ENCODE data around the gene FHIT. TPM values are rescaled to one million over a fixed set of nuclear protein-coding genes. Genes with fewer than 3 reads are reported as not detected.
A peak's percentile ranks its signal among the peaks of the same experiment; 100 is the strongest.

Gene FHIT
- total RNA-seq, 1 experiment from 2014 or later = 0.87 TPM

DNA sequence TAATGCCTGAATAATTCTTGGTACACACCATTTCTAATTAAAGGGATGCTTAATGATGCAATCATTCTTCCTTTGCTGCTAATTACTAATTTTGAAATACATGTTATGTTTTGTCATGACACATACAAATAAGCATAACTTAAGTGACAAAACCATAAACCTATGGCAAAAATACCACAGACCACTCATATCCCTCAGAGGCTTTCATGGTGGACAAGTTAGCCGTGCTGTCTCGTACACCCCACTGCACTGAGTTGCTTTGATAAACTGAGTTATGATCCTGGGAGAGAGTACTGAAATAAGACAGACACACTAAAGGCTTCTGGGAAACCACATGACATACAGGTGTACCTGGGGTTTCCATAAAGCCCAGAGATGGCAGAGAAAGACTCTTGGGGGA, 913.8 kb downstream of the FHIT start:
- DNase-seq (ENCODE audit: low spot score) = no peak

- no peak for DNase-seq (ENCODE audit: low spot score)
Observed at GRCh38 chr3:60336061-60336460, 915.2 kb downstream of the FHIT start.

- no peak for DNase-seq (ENCODE audit: low spot score)
Observed at GRCh38 chr3:60333710-60334109, 917.5 kb downstream of the FHIT start.

- DNase-seq (ENCODE audit: low spot score) = no peak
Observed at GRCh38 chr3:60330107-60330506, 921.1 kb downstream of the FHIT start.

- no peak for DNase-seq (ENCODE audit: low spot score)
Observed at GRCh38 chr3:60325610-60326170, 925.6 kb downstream of the FHIT start.

DNA sequence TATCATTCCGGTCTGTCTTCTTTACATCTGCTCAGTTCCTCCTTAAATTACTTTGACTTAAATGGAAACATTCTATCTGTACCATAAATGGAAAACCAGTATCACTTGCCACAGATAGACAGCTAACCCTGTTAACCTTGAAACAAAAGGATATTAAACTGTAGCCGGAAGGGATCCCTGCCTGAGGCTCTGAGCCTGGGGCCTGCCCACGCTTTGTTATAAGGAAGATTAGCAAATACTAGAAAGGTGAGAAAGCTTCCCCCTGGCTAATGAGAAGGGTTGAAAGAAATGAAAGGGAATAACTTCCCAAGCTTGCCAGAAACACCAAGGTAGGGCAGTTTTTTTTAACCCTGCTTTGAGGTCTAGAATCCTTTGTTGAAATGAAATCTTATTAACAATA, 927.6 kb downstream of the FHIT start:
- no peak for DNase-seq (ENCODE audit: low spot score)

DNA sequence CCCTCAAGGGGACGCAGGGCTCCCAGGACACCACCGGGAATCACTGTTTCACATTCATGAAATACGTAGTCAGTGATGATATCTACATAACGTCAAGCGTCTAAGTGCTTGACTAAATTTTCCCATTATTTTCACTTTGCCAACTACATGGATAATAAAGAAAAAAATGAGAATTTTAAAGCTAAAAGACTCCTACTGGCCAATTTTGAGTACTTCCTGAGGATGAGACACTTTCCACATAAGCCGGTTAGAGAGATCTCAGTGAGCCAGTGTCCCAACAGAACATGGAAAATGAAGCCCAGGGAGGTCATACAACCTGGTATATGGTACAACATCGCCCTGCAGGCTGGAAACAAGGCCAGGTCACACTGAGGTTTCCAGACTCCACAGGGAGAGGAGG, 928.1 kb downstream of the FHIT start:
- DNase-seq (ENCODE audit: low spot score) = no peak

GRCh38 chr3:60322298-60322856, 928.9 kb downstream of the FHIT start:
- DNase-seq (ENCODE audit: low spot score) = no peak

- no peak for DNase-seq (ENCODE audit: low spot score)
Observed at GRCh38 chr3:60319179-60319858, 931.9 kb downstream of the FHIT start.

- peak; percentile 9 for DNase-seq (ENCODE audit: low spot score)
Observed at GRCh38 chr3:60316121-60316797, 935.0 kb downstream of the FHIT start.

- no peak for DNase-seq (ENCODE audit: low spot score)
Observed at GRCh38 chr3:60313951-60314461, 937.2 kb downstream of the FHIT start.

DNA sequence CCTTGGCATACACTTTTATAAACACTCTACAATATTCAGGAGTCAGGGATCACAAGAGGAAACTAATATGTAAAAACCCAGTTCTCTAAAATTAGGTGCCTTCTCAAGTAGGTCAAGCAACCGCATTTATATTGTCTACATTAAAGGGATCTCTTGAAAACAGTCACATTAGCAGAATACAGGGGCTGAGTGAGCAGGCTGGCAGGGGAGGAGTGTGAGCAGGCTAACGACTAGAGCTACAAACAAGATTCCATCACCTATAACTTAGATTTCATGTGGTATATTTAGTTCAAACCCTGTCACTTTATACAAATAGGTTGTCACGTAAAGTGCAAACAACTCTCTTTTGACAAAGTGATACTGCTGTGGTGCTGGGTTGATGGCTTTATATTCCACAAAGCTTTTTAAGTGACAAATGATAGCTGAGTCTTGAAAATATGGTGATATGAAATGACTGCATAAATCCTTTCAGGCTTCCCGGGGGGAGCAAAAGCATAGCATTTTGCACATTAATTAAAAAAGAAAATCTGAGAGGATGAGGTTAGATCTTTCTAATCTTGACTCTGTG, 937.9 kb downstream of the FHIT start:
- no peak for DNase-seq (ENCODE audit: low spot score)

- DNase-seq (ENCODE audit: low spot score) = no peak
Observed at GRCh38 chr3:60309539-60310268, 941.5 kb downstream of the FHIT start.

DNA sequence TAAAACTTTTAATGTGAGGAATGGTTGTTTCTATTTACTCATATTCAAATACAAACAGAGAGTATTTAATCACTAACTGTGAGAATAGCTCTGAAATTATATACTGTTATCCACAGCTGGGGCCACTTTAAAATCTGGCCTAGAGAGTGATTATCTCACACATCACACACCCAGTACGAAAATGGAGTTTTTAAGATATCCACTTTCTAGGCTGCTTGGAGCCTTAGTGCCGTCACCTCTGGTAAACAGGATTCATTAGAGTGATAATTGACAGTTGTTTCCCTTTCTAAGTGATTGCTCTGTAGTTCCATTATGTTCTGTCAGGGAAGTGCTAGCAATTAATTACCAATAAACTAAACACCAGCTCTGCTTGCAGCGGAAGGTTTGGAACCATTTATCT, 942.4 kb downstream of the FHIT start:
- no peak for DNase-seq (ENCODE audit: low spot score)

GRCh38 chr3:60307562-60308199, 943.6 kb downstream of the FHIT start:
- no peak for DNase-seq (ENCODE audit: low spot score)

GRCh38 chr3:60304112-60304511, 947.1 kb downstream of the FHIT start:
- no peak for DNase-seq (ENCODE audit: low spot score)

- DNase-seq (ENCODE audit: low spot score) = no peak
Observed at GRCh38 chr3:60303160-60303559, 948.1 kb downstream of the FHIT start.

- DNase-seq (ENCODE audit: low spot score) = no peak
Observed at GRCh38 chr3:60301142-60301541, 950.1 kb downstream of the FHIT start.

- DNase-seq (ENCODE audit: low spot score) = no peak
Observed at GRCh38 chr3:60298141-60298540, 953.1 kb downstream of the FHIT start.

GRCh38 chr3:60294181-60294580, 957.1 kb downstream of the FHIT start:
- peak; percentile 45 for DNase-seq (ENCODE audit: low spot score)

DNA sequence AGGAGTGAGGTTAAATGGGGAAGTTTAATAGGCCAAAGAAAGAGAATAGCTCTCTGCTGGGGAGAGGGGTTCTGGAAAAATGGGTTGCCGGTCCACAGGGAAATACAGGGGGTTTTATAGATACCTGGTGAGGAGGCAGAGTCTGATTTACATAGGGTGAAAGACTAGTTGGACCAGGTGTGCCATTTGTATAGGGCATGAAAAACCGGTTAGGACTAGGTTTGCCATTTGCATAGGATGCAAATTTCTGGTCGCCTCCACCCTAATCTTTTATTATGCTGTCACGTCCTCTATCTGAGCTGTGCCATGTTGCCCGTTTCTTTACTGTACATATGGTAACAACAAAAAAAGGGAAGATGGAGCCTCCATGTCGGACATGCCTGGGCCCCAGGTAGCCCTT, 960.1 kb downstream of the FHIT start:
- DNase-seq (ENCODE audit: low spot score) = no peak
